Stimulated activated CD8-positive, alpha-beta memory T cell treated with anti-CD3 and anti-CD28 coated beads, Interleukin-15, amount 100 ng/mL, for 4 hours (primary cell): ENCODE results near the gene EP300.
"Not testable (repeated sequence)": the region's sequence is repeated elsewhere in the genome, so short reads cannot be mapped to it uniquely, and the experiment has no call there.

Experiments used
- DNase-seq, 2 donors: peaks; one replicate each; pipeline ENCODE4 v3.0.0-alpha.2; 2020; ENCODE audit warnings: low read depth in 2 of 2

EP300 gene

GRCh38 chr22:41147722-41148121 is 55.3 kb downstream of the EP300 start:
- no peak for DNase-seq

- no peak for DNase-seq
These were observed 60.5 kb downstream of the EP300 start for GRCh38 chr22:41152902-41153301.

- DNase-seq = no peak
These were observed 64.7 kb downstream of the EP300 start for GRCh38 chr22:41157083-41157482.

- DNase-seq = no peak
These were observed 76.8 kb downstream of the EP300 start for GRCh38 chr22:41169157-41169556.

- no peak for DNase-seq
These were observed 79.6 kb downstream of the EP300 start for GRCh38 chr22:41171996-41172395.

- DNase-seq = no peak
These were observed 83.2 kb downstream of the EP300 start for GRCh38 chr22:41175546-41175945.

GRCh38 chr22:41177040-41177621 is 84.7 kb downstream of the EP300 start:
- DNase-seq = no peak

GRCh38 chr22:41177622-41178424 is 85.4 kb downstream of the EP300 start:
- no peak for DNase-seq

- DNase-seq = no peak
These were observed 86.1 kb downstream of the EP300 start for GRCh38 chr22:41178425-41178975.

- DNase-seq = not testable (repeated sequence)
These were observed 88.0 kb downstream of the EP300 start for GRCh38 chr22:41180362-41180761.

- DNase-seq = no peak
These were observed 88.5 kb downstream of the EP300 start for GRCh38 chr22:41180926-41181325.

- no peak for DNase-seq
These were observed 89.2 kb downstream of the EP300 start for GRCh38 chr22:41181349-41182241.

GRCh38 chr22:41184679-41185078 is 92.3 kb downstream of the EP300 start:
- DNase-seq = no peak

- DNase-seq = no peak
These were observed 99.1 kb downstream of the EP300 start for GRCh38 chr22:41191467-41191866.

- DNase-seq = no peak
These were observed 101.4 kb downstream of the EP300 start for GRCh38 chr22:41193829-41194228.

GRCh38 chr22:41197038-41197972 is 104.9 kb downstream of the EP300 start:
- DNase-seq = peak; percentile 65 to 69

GRCh38 chr22:41198027-41198580 is 105.7 kb downstream of the EP300 start:
- DNase-seq = no peak

GRCh38 chr22:41201141-41201540 is 108.7 kb downstream of the EP300 start:
- DNase-seq = no peak

- DNase-seq = no peak
These were observed 110.7 kb downstream of the EP300 start for GRCh38 chr22:41203118-41203517.

- no peak for DNase-seq
These were observed 111.7 kb downstream of the EP300 start for GRCh38 chr22:41204066-41204465.
